Measurements from ENCODE around the gene TLE5.

TLE5 gene

DNA sequence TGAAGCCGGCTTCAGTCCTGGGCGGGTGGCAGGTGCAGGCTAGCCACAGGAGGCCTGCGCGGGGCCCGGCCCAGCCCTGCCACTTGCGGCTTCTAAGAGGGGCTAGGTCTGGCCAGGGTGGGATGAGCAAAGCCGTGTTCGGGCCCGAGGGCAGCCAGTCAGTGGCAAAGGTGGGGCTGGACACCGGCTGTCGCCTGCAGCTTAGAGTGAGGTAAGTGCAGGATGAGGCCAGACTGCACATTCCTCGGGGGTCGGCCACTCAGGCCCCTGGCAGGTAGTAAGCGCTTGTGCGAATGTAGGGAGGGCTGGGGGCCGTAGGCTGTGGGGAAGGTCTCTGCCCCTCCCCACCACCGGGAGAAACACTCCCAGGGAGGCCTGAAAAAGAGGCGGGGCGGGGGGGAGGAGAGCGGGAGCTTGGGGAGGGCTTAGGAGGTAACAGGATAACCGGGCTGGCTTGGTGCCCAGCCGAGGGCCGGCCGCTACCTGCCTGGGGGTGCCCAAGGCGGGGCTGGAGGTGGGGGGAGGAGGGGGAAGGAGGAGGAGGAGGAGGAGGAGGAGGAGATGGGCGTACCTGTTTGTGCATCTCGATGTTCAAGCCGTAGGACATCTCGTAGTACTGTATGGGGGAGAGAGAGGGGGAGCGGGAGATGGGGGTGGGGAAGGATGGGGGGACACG, 6.4 kb downstream of the TLE5 start:
- TF ChIP-seq TOX (CRISPR knock-in tag; IDR thresholded peaks at IDR 0.05; ENCODE audit: borderline replicate concordance), result no peak
- TF ChIP-seq ZNF565 (CRISPR knock-in tag; conservative IDR thresholded peaks at IDR 0.05; ENCODE audit: low read depth), result no peak
- TF ChIP-seq ZFP30 (CRISPR knock-in tag; IDR thresholded peaks at IDR 0.05), result no peak
- TF ChIP-seq, protein P1, sequence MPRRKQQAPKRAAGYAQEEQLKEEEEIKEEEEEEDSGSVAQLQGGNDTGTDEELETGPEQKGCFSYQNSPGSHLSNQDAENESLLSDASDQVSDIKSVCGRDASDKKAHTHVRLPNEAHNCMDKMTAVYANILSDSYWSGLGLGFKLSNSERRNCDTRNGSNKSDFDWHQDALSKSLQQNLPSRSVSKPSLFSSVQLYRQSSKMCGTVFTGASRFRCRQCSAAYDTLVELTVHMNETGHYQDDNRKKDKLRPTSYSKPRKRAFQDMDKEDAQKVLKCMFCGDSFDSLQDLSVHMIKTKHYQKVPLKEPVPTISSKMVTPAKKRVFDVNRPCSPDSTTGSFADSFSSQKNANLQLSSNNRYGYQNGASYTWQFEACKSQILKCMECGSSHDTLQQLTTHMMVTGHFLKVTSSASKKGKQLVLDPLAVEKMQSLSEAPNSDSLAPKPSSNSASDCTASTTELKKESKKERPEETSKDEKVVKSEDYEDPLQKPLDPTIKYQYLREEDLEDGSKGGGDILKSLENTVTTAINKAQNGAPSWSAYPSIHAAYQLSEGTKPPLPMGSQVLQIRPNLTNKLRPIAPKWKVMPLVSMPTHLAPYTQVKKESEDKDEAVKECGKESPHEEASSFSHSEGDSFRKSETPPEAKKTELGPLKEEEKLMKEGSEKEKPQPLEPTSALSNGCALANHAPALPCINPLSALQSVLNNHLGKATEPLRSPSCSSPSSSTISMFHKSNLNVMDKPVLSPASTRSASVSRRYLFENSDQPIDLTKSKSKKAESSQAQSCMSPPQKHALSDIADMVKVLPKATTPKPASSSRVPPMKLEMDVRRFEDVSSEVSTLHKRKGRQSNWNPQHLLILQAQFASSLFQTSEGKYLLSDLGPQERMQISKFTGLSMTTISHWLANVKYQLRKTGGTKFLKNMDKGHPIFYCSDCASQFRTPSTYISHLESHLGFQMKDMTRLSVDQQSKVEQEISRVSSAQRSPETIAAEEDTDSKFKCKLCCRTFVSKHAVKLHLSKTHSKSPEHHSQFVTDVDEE (CRISPR knock-in tag; IDR thresholded peaks at IDR 0.05), result no peak
- no peak for TF ChIP-seq BACH2 (CRISPR knock-in tag; IDR thresholded peaks at IDR 0.05; ENCODE audit: borderline replicate concordance)
- TF ChIP-seq ZFP3 (CRISPR knock-in tag; IDR thresholded peaks at IDR 0.05), result no peak
- TF ChIP-seq, protein P2, sequence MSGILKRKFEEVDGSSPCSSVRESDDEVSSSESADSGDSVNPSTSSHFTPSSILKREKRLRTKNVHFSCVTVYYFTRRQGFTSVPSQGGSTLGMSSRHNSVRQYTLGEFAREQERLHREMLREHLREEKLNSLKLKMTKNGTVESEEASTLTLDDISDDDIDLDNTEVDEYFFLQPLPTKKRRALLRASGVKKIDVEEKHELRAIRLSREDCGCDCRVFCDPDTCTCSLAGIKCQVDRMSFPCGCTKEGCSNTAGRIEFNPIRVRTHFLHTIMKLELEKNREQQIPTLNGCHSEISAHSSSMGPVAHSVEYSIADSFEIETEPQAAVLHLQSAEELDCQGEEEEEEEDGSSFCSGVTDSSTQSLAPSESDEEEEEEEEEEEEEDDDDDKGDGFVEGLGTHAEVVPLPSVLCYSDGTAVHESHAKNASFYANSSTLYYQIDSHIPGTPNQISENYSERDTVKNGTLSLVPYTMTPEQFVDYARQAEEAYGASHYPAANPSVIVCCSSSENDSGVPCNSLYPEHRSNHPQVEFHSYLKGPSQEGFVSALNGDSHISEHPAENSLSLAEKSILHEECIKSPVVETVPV (CRISPR knock-in tag; IDR thresholded peaks at IDR 0.05), result no peak
- TF ChIP-seq SNAI2 (CRISPR knock-in tag; IDR thresholded peaks at IDR 0.05), result no peak
- no peak for TF ChIP-seq RARB (CRISPR knock-in tag; IDR thresholded peaks at IDR 0.05)
- TF ChIP-seq POU6F1 (CRISPR knock-in tag; IDR thresholded peaks at IDR 0.05; ENCODE audit: borderline replicate concordance, low read depth), result no peak
- no peak for TF ChIP-seq TCF4 (CRISPR knock-in tag; IDR thresholded peaks at IDR 0.05; ENCODE audit: borderline replicate concordance)
- no peak for TF ChIP-seq ARNTL (CRISPR knock-in tag; IDR thresholded peaks at IDR 0.05; ENCODE audit: borderline replicate concordance, low read depth)
- no peak for TF ChIP-seq OSR1 (CRISPR knock-in tag; IDR thresholded peaks at IDR 0.05)
- no peak for TF ChIP-seq PPARA (CRISPR knock-in tag; IDR thresholded peaks at IDR 0.05; ENCODE audit: borderline replicate concordance)
- no peak for TF ChIP-seq GLIS3 (CRISPR knock-in tag; IDR thresholded peaks at IDR 0.05)
- TF ChIP-seq ESRRG (CRISPR knock-in tag; IDR thresholded peaks at IDR 0.05), result no peak
- no peak for TF ChIP-seq PATZ1 (CRISPR knock-in tag; IDR thresholded peaks at IDR 0.05; ENCODE audit: borderline replicate concordance)
- TF ChIP-seq ZNF8 (CRISPR knock-in tag; IDR thresholded peaks at IDR 0.05), result no peak
- no peak for ATAC-seq

- no peak for TF ChIP-seq ZNF8 (CRISPR knock-in tag; IDR thresholded peaks at IDR 0.05)
- TF ChIP-seq ZC3H10 (CRISPR knock-in tag; IDR thresholded peaks at IDR 0.05), result no peak
- TF ChIP-seq ISL1 (CRISPR knock-in tag; IDR thresholded peaks at IDR 0.05), result no peak
- TF ChIP-seq PPARA (CRISPR knock-in tag; IDR thresholded peaks at IDR 0.05; ENCODE audit: borderline replicate concordance), result no peak
- no peak for TF ChIP-seq TCF4 (CRISPR knock-in tag; IDR thresholded peaks at IDR 0.05; ENCODE audit: borderline replicate concordance)
- TF ChIP-seq ZNF565 (CRISPR knock-in tag; conservative IDR thresholded peaks at IDR 0.05; ENCODE audit: low read depth), result no peak
- TF ChIP-seq BACH2 (CRISPR knock-in tag; IDR thresholded peaks at IDR 0.05; ENCODE audit: borderline replicate concordance), result no peak
- TF ChIP-seq ESRRG (CRISPR knock-in tag; IDR thresholded peaks at IDR 0.05), result no peak
- no peak for TF ChIP-seq TOX (CRISPR knock-in tag; IDR thresholded peaks at IDR 0.05; ENCODE audit: borderline replicate concordance)
- TF ChIP-seq ZNF70 (CRISPR knock-in tag; IDR thresholded peaks at IDR 0.05), result no peak
- no peak for TF ChIP-seq POU6F1 (CRISPR knock-in tag; IDR thresholded peaks at IDR 0.05; ENCODE audit: borderline replicate concordance, low read depth)
- TF ChIP-seq PATZ1 (CRISPR knock-in tag; IDR thresholded peaks at IDR 0.05; ENCODE audit: borderline replicate concordance), result no peak
- TF ChIP-seq OSR1 (CRISPR knock-in tag; IDR thresholded peaks at IDR 0.05), result no peak
- TF ChIP-seq ZFP3 (CRISPR knock-in tag; IDR thresholded peaks at IDR 0.05), result no peak
- TF ChIP-seq, protein P2 (CRISPR knock-in tag; IDR thresholded peaks at IDR 0.05), result no peak
- TF ChIP-seq SNAI2 (CRISPR knock-in tag; IDR thresholded peaks at IDR 0.05), result no peak
- ATAC-seq, result no peak
Measured at GRCh38 chr19:3054972-3055740, 7.1 kb downstream of the TLE5 start.

Data from SK-N-SH treated with all-trans-retinoic acid at 6 μM for 48 hours (cell line).